ENCODE measurements around the gene PAGE4.

Gene PAGE4

GRCh38 chrX:49842621-49843020, 13.5 kb downstream of the PAGE4 start (continued):
- no peak for TF ChIP-seq ZBTB26 (tag by site-specific recombination; optimal IDR thresholded peaks at IDR 0.05)

- no peaks in the 10 kb centered on the region for H3K36me3 ChIP-seq (ENCODE audit: control insufficient read depth in 2 of 2, insufficient read depth in 1 of 2, low read length in 2 of 2)
Observed at GRCh38 chrX:49844611-49845010, 15.5 kb downstream of the PAGE4 start.

GRCh38 chrX:49845701-49846403, 16.7 kb downstream of the PAGE4 start:
- H3K4me3 ChIP-seq (ENCODE audit: low read depth, low read length) = no peak overlapping the region
- CTCF ChIA-PET = interaction anchor here (0.5 to 1.9 kb wide), 2 partner anchors 254 to 655 kb away, joined by 4 read pairs; no protein-coding TSS in a partner anchor
- no peaks in the 10 kb centered on the region for H3K9me3 ChIP-seq (ENCODE audit: control insufficient read depth, insufficient read depth, low read depth, low read length)
- POLR2A ChIA-PET = no interaction called here
- H3K36me3 ChIP-seq (ENCODE audit: control insufficient read depth in 2 of 2, insufficient read depth in 1 of 2, low read length in 2 of 2) = no peaks in the 10 kb centered on the region
- H3K4me1 ChIP-seq (ENCODE audit: control insufficient read depth, insufficient read depth, low read length) = no peaks in the 10 kb centered on the region
- H3K27ac ChIP-seq (ENCODE audit: extremely low read depth, low read depth, low read length) = no peak overlapping the region
- no peak for TF ChIP-seq ZNF239 (tag by site-specific recombination; IDR thresholded peaks at IDR 0.05)
- no peak for TF ChIP-seq SP2 (tag by site-specific recombination; IDR thresholded peaks at IDR 0.05)
- no peak for TF ChIP-seq AEBP2 (tag by site-specific recombination; IDR thresholded peaks at IDR 0.05; ENCODE audit: borderline replicate concordance)
- TF ChIP-seq ZNF10 (tag by site-specific recombination; IDR thresholded peaks at IDR 0.05) = no peak
- no peak for TF ChIP-seq ZNF518A (tag by site-specific recombination; conservative IDR thresholded peaks at IDR 0.05; ENCODE audit: low read depth)

More at GRCh38 chrX:49844611-49845010, 15.5 kb downstream of the PAGE4 start:
- no peak overlapping the region for H3K4me3 ChIP-seq (ENCODE audit: low read depth, low read length)
- H3K27ac ChIP-seq (ENCODE audit: extremely low read depth, low read depth, low read length) = no peak overlapping the region
- CTCF ChIA-PET = no interaction called here
- H3K4me1 ChIP-seq (ENCODE audit: control insufficient read depth, insufficient read depth, low read length) = no peaks in the 10 kb centered on the region
- POLR2A ChIA-PET = no interaction called here
- H3K9me3 ChIP-seq (ENCODE audit: control insufficient read depth, insufficient read depth, low read depth, low read length) = no peaks in the 10 kb centered on the region
- TF ChIP-seq ZNF561 (tag by site-specific recombination; IDR thresholded peaks at IDR 0.05; ENCODE audit: borderline replicate concordance) = no peak
- no peak for TF ChIP-seq ZNF658 (tag by site-specific recombination; IDR thresholded peaks at IDR 0.05)
- TF ChIP-seq ZNF354C (tag by site-specific recombination; IDR thresholded peaks at IDR 0.05; ENCODE audit: borderline replicate concordance, low read depth) = no peak
- TF ChIP-seq ZNF394 (tag by site-specific recombination; IDR thresholded peaks at IDR 0.05; ENCODE audit: borderline replicate concordance) = no peak
- TF ChIP-seq ZNF10 (tag by site-specific recombination; IDR thresholded peaks at IDR 0.05) = no peak
- no peak for TF ChIP-seq ZBTB48 (tag by site-specific recombination; IDR thresholded peaks at IDR 0.05)
- no peak for TF ChIP-seq SP2 (tag by site-specific recombination; IDR thresholded peaks at IDR 0.05)
- TF ChIP-seq PRDM2 (tag by site-specific recombination; IDR thresholded peaks at IDR 0.05; ENCODE audit: borderline replicate concordance) = no peak
- no peak for TF ChIP-seq ZNF549 (tag by site-specific recombination; IDR thresholded peaks at IDR 0.05)
- TF ChIP-seq OVOL3 (tag by site-specific recombination; IDR thresholded peaks at IDR 0.05) = no peak
- no peak for TF ChIP-seq GLIS1 (tag by site-specific recombination; IDR thresholded peaks at IDR 0.05)
- TF ChIP-seq ZNF571 (tag by site-specific recombination; IDR thresholded peaks at IDR 0.05) = no peak
- TF ChIP-seq ZNF302 (tag by site-specific recombination; IDR thresholded peaks at IDR 0.05; ENCODE audit: low read depth) = no peak

All from HEK293 (cell line).